SU-DHL-6 (cell line): ENCODE measurements around the gene EYA2.

Source experiments
- H2AFZ ChIP-seq: fragments of 200-600 bp; sonication (generic); 2 replicates; pipeline ENCODE4 v1.6.1; 2014; ENCODE audit warnings: low read depth, mild to moderate bottlenecking, moderate library complexity, mixed read lengths, antibody characterized with exemption, low read length; ENCODE audit not compliant: severe bottlenecking
- H3F3A ChIP-seq: fragments of 200-600 bp; shearing (Covaris generic); 2 replicates; pipeline ENCODE4 v1.6.0; 2016; ENCODE audit warnings: antibody characterized with exemption, mild to moderate bottlenecking; ENCODE audit not compliant: insufficient read depth
- H3K27ac ChIP-seq: fragments of 200-600 bp; sonication (generic); 2 replicates; pipeline ENCODE4 v1.5.1; 2016; ENCODE audit warnings: low read depth, mild to moderate bottlenecking, low read length, moderate library complexity, mixed read lengths
- H3K27me3 ChIP-seq: fragments of 200-600 bp; sonication (generic), shearing (Covaris generic); 2 replicates; pipeline ENCODE4 v1.6.0; 2014; ENCODE audit warnings: mild to moderate bottlenecking, low read length
- H3K36me3 ChIP-seq: fragments of 200-600 bp; sonication (generic); 2 replicates; pipeline ENCODE4 v1.6.1; 2014; ENCODE audit warnings: mild to moderate bottlenecking, low read length, mixed read lengths
- H3K4me2 ChIP-seq: fragments of 300-600, 200-600 bp; shearing (Covaris generic), sonication (generic); 2 replicates; pipeline ENCODE4 v1.6.0; 2014; ENCODE audit warnings: low read length, low read depth, mild to moderate bottlenecking; ENCODE audit not compliant: poor library complexity, severe bottlenecking
- H3K4me3 ChIP-seq: fragments of 200-600 bp; sonication (generic); 2 replicates; pipeline ENCODE4 v1.5.1; 2014; ENCODE audit warnings: antibody characterized with exemption, low read length, mild to moderate bottlenecking, mixed read lengths; ENCODE audit not compliant: insufficient read depth, poor library complexity, severe bottlenecking
- H3K79me2 ChIP-seq: fragments of 200-600 bp; sonication (generic); 2 replicates; pipeline ENCODE4 v1.6.1; 2014; ENCODE audit warnings: mild to moderate bottlenecking, low read length, moderate library complexity; ENCODE audit not compliant: insufficient read depth
- H3K9ac ChIP-seq: fragments of 200-600 bp; sonication (generic); 2 replicates; pipeline ENCODE4 v1.7.0; 2014; ENCODE audit warnings: mild to moderate bottlenecking, low read length
- H3K9me2 ChIP-seq: fragments of 200-600 bp; sonication (generic); replicated peaks from 2 replicates; pipeline ENCODE4 v1.6.1; 2014; ENCODE audit warnings: low read length; ENCODE audit not compliant: insufficient read depth
- H3K9me3 ChIP-seq: fragments of 200-600 bp; sonication (generic); 2 replicates; pipeline ENCODE4 v1.6.1; 2014; ENCODE audit warnings: low read length, mixed read lengths; ENCODE audit not compliant: insufficient read depth
- H4K20me1 ChIP-seq: fragments of 200-600 bp; sonication (generic); 2 replicates; pipeline ENCODE4 v1.6.1; 2014; ENCODE audit warnings: low read depth, mild to moderate bottlenecking, antibody characterized with exemption, low read length, moderate library complexity, mixed read lengths
- CTCF ChIP-seq: fragments of 200-600 bp; sonication (generic); IDR thresholded peaks from one replicate; pipeline ENCODE4 v1.5.1; 2017; ENCODE audit warnings: antibody characterized with exemption, mild to moderate bottlenecking, low read length, moderate library complexity; ENCODE audit not compliant: insufficient read depth, poor library complexity, severe bottlenecking
- EZH2phosphoT487 ChIP-seq: fragments of 200-600 bp; sonication (generic), shearing (Covaris generic); conservative IDR thresholded peaks from 2 replicates; pipeline ENCODE4 v1.6.1; 2018; ENCODE audit warnings: mild to moderate bottlenecking, antibody characterized with exemption, low read length, moderate library complexity, mixed read lengths

The EYA2 gene

GRCh38 chr20:47115694-47116093, 221.1 kb downstream of the EYA2 start:
- Histone ChIP-seq H3K4me3 (no peak overlapping the region), H3K9me3 (peaks cover 10% of the 10 kb centered on the region; the same call in 1 of the 2 replicates), H3K9ac (no peak overlapping the region), H2AFZ (no peak overlapping the region), H3K9me2 (no peaks in the 10 kb centered on the region), H3K4me2 (no peak overlapping the region), H3K27ac (no peak overlapping the region), H4K20me1 (no peaks in the 10 kb centered on the region), H3K36me3 (no peaks in the 10 kb centered on the region), H3F3A (no peaks in the 10 kb centered on the region), H3K79me2 (no peaks in the 10 kb centered on the region), H3K27me3 (no peaks in the 10 kb centered on the region)
- TF ChIP-seq CTCF (no peak), EZH2phosphoT487 (no peak)

GRCh38 chr20:47117371-47117770, 222.7 kb downstream of the EYA2 start:
- no peak overlapping the region for H3K4me3 ChIP-seq
- H3K4me2 ChIP-seq, result no peak overlapping the region
- no peak overlapping the region for H3K9ac ChIP-seq
- H3K9me3 ChIP-seq, result no peaks in the 10 kb centered on the region
- no peak for TF ChIP-seq EZH2phosphoT487
- no peak for TF ChIP-seq CTCF
- no peaks in the 10 kb centered on the region for H4K20me1 ChIP-seq
- H2AFZ ChIP-seq, result no peak overlapping the region
- no peaks in the 10 kb centered on the region for H3K27me3 ChIP-seq
- H3F3A ChIP-seq, result no peaks in the 10 kb centered on the region
- H3K36me3 ChIP-seq, result no peaks in the 10 kb centered on the region
- no peaks in the 10 kb centered on the region for H3K79me2 ChIP-seq
- H3K27ac ChIP-seq, result no peak overlapping the region
- H3K9me2 ChIP-seq, result no peaks in the 10 kb centered on the region

GRCh38 chr20:47117773-47118172, 223.1 kb downstream of the EYA2 start:
- no peaks in the 10 kb centered on the region for H3K27me3 ChIP-seq
- no peak overlapping the region for H2AFZ ChIP-seq
- H3K27ac ChIP-seq, result no peak overlapping the region
- no peaks in the 10 kb centered on the region for H3F3A ChIP-seq
- TF ChIP-seq EZH2phosphoT487, result no peak
- no peak for TF ChIP-seq CTCF
- no peaks in the 10 kb centered on the region for H3K36me3 ChIP-seq
- no peaks in the 10 kb centered on the region for H3K79me2 ChIP-seq
- no peaks in the 10 kb centered on the region for H3K9me2 ChIP-seq
- H3K4me3 ChIP-seq, result no peak overlapping the region
- no peaks in the 10 kb centered on the region for H4K20me1 ChIP-seq
- no peaks in the 10 kb centered on the region for H3K9me3 ChIP-seq
- no peak overlapping the region for H3K9ac ChIP-seq
- no peak overlapping the region for H3K4me2 ChIP-seq
